Pancreas (tissue), 10 donors: Measurements from ENCODE around the gene KCTD17. TPM values are rescaled to one million over a fixed set of nuclear protein-coding genes. Genes with fewer than 3 reads are reported as not detected.
A peak's percentile ranks its signal among the peaks of the same experiment; 100 is the strongest.

Experiments
- ATAC-seq, 4 donors: fragments of 200-7000 bp; cut with Tn5 transposase; one replicate each; pipeline versions ENCODE4 v1.8.0 to v1.9.1; 2020; ENCODE audit warnings: mild to moderate bottlenecking in 4 of 4, moderate library complexity in 4 of 4
- DNase-seq, 6 donors: peaks; one replicate each; pipeline ENCODE4 v3.0.0-alpha.2; 2020
- FAIRE-seq: peaks from 2 replicates; lab custom pipeline; 2012; peaks lifted over from hg19 to GRCh38; lab: Jason Lieb, UNC
- H3K27ac ChIP-seq, 4 donors: fragments of 200-600 bp; sonication (generic); 1 replicate in 3 of 4; 2 replicates in 1 of 4; pipeline versions ENCODE4 v1.5.0 to v1.8.0; 2020
- H3K27me3 ChIP-seq, 4 donors: fragments of 200-600 bp; one replicate each; pipeline ENCODE4 v1.8.0; 2021
- H3K36me3 ChIP-seq, 3 donors: fragments of 200-600 bp; sonication (generic) in 1 of 3; one replicate each; pipeline versions ENCODE4 v1.5.0 to v1.8.0; 2020 to 2021
- H3K4me1 ChIP-seq, 3 donors: fragments of 200-600 bp; one replicate each; pipeline ENCODE4 v1.8.0; 2021
- H3K4me3 ChIP-seq, 4 donors: fragments of 200-600 bp; sonication (generic) in 2 of 4; one replicate each; pipeline versions ENCODE4 v1.5.0 to v1.8.0; 2020 to 2021
- H3K9me3 ChIP-seq, 4 donors: fragments of 200-600 bp; one replicate each; pipeline ENCODE4 v1.8.0; 2021
- WGBS, 2 donors: extraction: QIAGEN DNeasy Blood & Tissue Kit; methylation state at CpG; one replicate each; pipeline ENCODE4 v1.1.7; 2013; 5-methylcytosine and 5-hydroxymethylcytosine counted together
- intact Hi-C, 3 donors: fragments of 100-400 bp; cut with DNase I; formaldehyde crosslinking; loops; one replicate each; pipeline versions ENCODE4 v1.11.1 to v1.14.2; 2022
- polyA plus RNA-seq, 2 donors: library from polyadenylated mRNA; stranded (reverse); fragments of 200-250 nt; gene quantifications; one replicate each; pipeline ENCODE4 v1.2.3, GENCODE V29; 2013
- total RNA-seq, 6 donors: library from RNA; stranded (reverse); fragmentation: NEBNext Ultra II Directional in 4 of 6; extraction: Animal tissue kit (Norgen Biotek cat#: 25700) in 4 of 6; gene quantifications; one replicate each; pipeline versions ENCODE4 v1.2.1 to v1.2.4, GENCODE V29; 2021 to 2023
- TF ChIP-seq, protein P1 (sequence below), 4 donors: fragments of 200-600 bp; sonication (generic) in 3 of 4; IDR thresholded peaks; one replicate each; pipeline versions ENCODE4 v1.5.0 to v1.8.0; 2021; ENCODE audit warnings: antibody characterized with exemption in 4 of 4
- donor health status: healthy with polysubstance abuse.
- donor health status: DM: no; HTN: no; CAD: no; lungs with moderate emphysema.
- donor health status: DM: no; HTN: no; CAD: no.
- donor health status: control.
- donor health status: control.
- donor health status: Bipolar disorder and iron deficiency.
- donor health status: DM: yes; HTN: yes; CAD: no.
- donor health status: DM: no; HTN: no; CAD: no.
- donor health status: DM: no; HTN: no; CAD: no.
- donor health status: DM: yes; HTN: yes; CAD: no.

KCTD17 gene
- total and polyA plus RNA-seq, 8 donors = 2.6 to 11.8 (median 4.4) TPM

DNA sequence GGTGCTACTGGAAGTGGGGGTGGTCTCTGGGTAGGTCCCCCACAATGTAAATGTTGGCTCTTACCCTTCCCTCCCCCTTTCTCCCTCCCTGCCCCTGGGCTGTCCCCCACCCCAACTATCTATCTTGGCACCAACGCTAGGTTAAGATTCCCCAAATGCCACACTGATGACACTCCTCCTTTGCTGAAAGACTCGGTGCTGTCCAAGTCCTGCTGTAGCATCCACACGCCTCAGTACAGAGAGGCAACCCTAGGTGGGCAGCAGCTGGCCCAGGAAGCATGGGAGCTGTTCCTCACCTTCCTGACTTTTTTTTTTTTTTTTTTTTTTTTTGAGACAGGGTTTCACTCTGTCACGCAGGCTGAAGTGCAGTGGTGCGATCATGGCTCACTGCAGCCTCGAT, 3.4 kb upstream of the KCTD17 start:
- peaks cover 0 to 7% (median 6%) of the 10 kb centered on the region in 3 donors for H3K4me1 ChIP-seq
- no peak overlapping the region for H3K4me3 ChIP-seq
- intact Hi-C loops = loop anchor here in 1 of 3 donors (10.0 kb wide), 1 partner anchor 173 kb away; no protein-coding TSS in a partner anchor
- 75 to 86% methylated on average over 6 of the region's 6 CpGs for WGBS, 2 donors
- no peaks in the 10 kb centered on the region for H3K9me3 ChIP-seq
- FAIRE-seq (no peak), ATAC-seq (no peak), DNase-seq (no peak)
- H3K27me3 ChIP-seq = no peaks in the 10 kb centered on the region
- no peak overlapping the region for H3K27ac ChIP-seq
- H3K36me3 ChIP-seq = no peaks in the 10 kb centered on the region
- TF ChIP-seq, protein P1, sequence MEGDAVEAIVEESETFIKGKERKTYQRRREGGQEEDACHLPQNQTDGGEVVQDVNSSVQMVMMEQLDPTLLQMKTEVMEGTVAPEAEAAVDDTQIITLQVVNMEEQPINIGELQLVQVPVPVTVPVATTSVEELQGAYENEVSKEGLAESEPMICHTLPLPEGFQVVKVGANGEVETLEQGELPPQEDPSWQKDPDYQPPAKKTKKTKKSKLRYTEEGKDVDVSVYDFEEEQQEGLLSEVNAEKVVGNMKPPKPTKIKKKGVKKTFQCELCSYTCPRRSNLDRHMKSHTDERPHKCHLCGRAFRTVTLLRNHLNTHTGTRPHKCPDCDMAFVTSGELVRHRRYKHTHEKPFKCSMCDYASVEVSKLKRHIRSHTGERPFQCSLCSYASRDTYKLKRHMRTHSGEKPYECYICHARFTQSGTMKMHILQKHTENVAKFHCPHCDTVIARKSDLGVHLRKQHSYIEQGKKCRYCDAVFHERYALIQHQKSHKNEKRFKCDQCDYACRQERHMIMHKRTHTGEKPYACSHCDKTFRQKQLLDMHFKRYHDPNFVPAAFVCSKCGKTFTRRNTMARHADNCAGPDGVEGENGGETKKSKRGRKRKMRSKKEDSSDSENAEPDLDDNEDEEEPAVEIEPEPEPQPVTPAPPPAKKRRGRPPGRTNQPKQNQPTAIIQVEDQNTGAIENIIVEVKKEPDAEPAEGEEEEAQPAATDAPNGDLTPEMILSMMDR (IDR thresholded peaks at IDR 0.05) = no peak

DNA sequence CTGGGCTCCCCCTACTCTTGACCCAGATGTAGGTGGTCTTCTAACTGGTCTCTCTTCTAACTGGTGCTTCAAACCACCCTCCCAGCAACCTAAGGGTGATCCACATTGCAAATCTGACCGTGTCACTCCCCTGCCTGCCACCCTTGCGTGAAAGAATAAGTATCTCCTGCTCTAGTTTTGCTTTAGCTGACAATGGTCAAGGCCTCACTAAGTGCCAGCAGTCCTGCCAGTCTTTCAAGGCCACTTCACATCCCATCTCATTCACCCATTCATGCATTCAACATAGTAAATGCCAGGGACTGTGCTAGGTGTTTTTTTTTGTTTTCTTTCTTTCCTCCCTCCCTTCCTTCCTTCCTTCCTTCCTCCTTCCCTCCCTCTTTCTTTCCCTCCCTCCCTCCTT, 2.3 kb upstream of the KCTD17 start:
- Histone ChIP-seq H3K27me3 (no peaks in the 10 kb centered on the region), H3K4me1 (no peaks in the 10 kb centered on the region), H3K9me3 (no peaks in the 10 kb centered on the region), H3K27ac (no peak overlapping the region), H3K36me3 (no peaks in the 10 kb centered on the region), H3K4me3 (no peak overlapping the region)
- no peak for ATAC-seq
- TF ChIP-seq, protein P1 (IDR thresholded peaks at IDR 0.05) = no peak
- intact Hi-C loops = loop anchor here in 1 of 3 donors (10.0 kb wide), 1 partner anchor 174 kb away; no protein-coding TSS in a partner anchor
- DNase-seq = no peak
- WGBS, 2 donors = 54 to 63% methylated on average over 2 of the region's 2 CpGs
- FAIRE-seq = no peak

DNA sequence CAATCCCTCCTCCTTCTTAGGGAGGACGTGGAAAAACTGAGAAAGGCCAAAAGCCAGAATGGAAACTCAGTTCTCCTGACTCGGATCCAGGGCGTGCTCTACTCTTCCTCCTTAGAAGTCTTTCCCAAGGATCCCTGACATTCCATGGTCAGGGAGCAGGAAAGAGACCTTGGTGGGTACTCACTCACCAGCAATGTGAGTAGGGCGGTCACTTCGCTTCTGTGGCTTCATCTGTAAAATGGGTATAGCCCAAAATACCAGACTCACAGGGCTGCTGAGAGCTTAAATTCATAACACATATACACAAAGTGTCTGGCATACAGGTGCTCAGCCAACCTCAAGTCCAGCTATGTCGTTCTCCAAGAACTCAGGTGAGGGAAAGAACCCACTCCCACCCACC, 629 bp upstream of the KCTD17 start:
- ATAC-seq (no peak), FAIRE-seq (no peak), DNase-seq (no peak)
- TF ChIP-seq, protein P1 (IDR thresholded peaks at IDR 0.05) = no peak
- Histone ChIP-seq H3K27me3 (no peaks in the 10 kb centered on the region), H3K4me3 (peak overlapping the region in 1 of 4 donors; percentile 55), H3K4me1 (no peaks in the 10 kb centered on the region), H3K27ac (no peak overlapping the region), H3K36me3 (no peaks in the 10 kb centered on the region), H3K9me3 (no peaks in the 10 kb centered on the region)
- intact Hi-C loops = no loop called here
- 72 to 77% methylated on average over 6 of the region's 6 CpGs for WGBS, 2 donors

DNA sequence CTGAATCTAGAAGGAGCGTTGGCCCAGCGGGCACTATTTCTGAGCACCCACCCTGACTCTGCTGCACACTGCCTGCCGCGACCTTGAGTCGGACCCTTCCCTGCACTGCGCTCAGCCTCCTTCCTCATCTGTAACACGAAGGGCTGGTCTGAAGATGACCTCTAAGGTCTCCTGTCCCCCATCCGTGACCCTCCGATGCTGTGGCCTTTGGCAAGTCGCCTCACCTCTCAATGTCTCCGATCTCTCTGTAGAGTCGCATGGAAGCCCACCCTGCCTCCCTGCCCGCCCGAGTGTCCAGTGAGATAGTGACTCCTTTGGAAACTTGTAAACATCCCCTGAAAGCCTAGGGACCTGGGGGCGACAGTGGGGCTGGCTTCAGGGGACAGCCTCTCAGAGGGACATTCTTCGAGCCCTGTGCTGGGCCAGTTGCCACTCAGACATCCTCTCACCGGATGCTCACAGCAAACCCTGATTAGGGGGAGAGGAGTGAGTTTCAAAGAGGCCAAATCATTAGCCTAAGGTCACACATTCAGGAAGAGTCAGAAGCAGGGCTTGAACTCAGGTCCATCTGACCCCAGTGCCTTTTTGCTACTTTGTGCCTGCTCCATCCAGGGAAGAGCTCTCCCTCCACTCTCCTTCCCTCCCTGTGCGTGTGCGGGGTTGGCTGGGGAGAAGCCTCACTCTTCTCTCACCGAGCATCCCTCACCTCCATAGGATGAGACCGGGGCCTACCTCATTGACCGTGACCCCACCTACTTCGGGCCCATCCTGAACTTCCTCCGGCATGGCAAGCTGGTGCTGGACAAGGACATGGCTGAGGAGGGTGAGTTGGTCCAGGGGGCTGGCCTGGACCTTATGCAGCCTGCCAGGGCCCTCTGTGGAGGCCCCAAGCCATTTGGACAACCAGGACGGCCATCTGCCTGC, 1.1 kb downstream of the KCTD17 start:
- WGBS, 2 donors = 83 to 91% methylated on average over 25 of the region's 25 CpGs
- Histone ChIP-seq H3K4me1 (no peaks in the 10 kb centered on the region), H3K27me3 (no peaks in the 10 kb centered on the region), H3K9me3 (no peaks in the 10 kb centered on the region), H3K4me3 (peak overlapping the region in 2 of 4 donors; percentile 43 to 55), H3K27ac (no peak overlapping the region), H3K36me3 (no peaks in the 10 kb centered on the region)
- ATAC-seq (no peak), DNase-seq (no peak), FAIRE-seq (no peak)
- intact Hi-C loops = no loop called here
- TF ChIP-seq, protein P1 (IDR thresholded peaks at IDR 0.05) = no peak
